H9 (cell line): ENCODE measurements around the gene TIMM22. TPM values are rescaled to one million over a fixed set of nuclear protein-coding genes. Genes with fewer than 3 reads are reported as not detected.

Source experiments
- DNase-seq: peaks from one replicate; pipeline ENCODE4 v3.0.0-alpha.2; 2017
- H2AFZ ChIP-seq: one replicate; pipeline ENCODE4 v1.6.1; 2013; ENCODE audit warnings: mild to moderate bottlenecking, low read length, control low read depth, moderate library complexity
- H2AK5ac ChIP-seq: 2 replicates; pipeline ENCODE4 v1.6.1; 2013; ENCODE audit warnings: low read length, control low read depth, mixed read lengths; ENCODE audit not compliant: insufficient read length
- H2BK120ac ChIP-seq: one replicate; pipeline ENCODE4 v1.6.1; 2013; ENCODE audit warnings: low read depth, mild to moderate bottlenecking, low read length, control low read depth, inconsistent platforms; ENCODE audit not compliant: poor library complexity, severe bottlenecking
- H2BK12ac ChIP-seq: 2 replicates; pipeline ENCODE4 v1.6.1; 2013; ENCODE audit warnings: low read length, control low read depth, mixed read lengths, low read depth; ENCODE audit not compliant: insufficient read length
- H2BK15ac ChIP-seq: 2 replicates; pipeline ENCODE4 v1.6.1; 2013; ENCODE audit warnings: low read depth, low read length, control low read depth
- H2BK20ac ChIP-seq: one replicate; pipeline ENCODE4 v1.6.1; 2013; ENCODE audit warnings: low read depth, mild to moderate bottlenecking, low read length, control low read depth, inconsistent platforms; ENCODE audit not compliant: poor library complexity, severe bottlenecking
- H2BK5ac ChIP-seq: 2 replicates; pipeline ENCODE4 v1.6.1; 2013; ENCODE audit warnings: low read length, control low read depth, mixed read lengths; ENCODE audit not compliant: insufficient read length
- H3K14ac ChIP-seq: 2 replicates; pipeline ENCODE4 v1.6.1; 2013; ENCODE audit warnings: low read length, control low read depth; ENCODE audit not compliant: insufficient read depth
- H3K18ac ChIP-seq: 2 replicates; pipeline ENCODE4 v1.6.1; 2013; ENCODE audit warnings: low read depth, mild to moderate bottlenecking, mixed read lengths, low read length, control low read depth; ENCODE audit not compliant: insufficient read length
- H3K23ac ChIP-seq: 2 replicates; pipeline ENCODE4 v1.6.1; 2013; ENCODE audit warnings: low read length, control low read depth, mixed read lengths, low read depth; ENCODE audit not compliant: insufficient read length
- H3K23me2 ChIP-seq: 2 replicates; pipeline ENCODE4 v1.6.1; 2013; ENCODE audit warnings: low read depth, mild to moderate bottlenecking, mixed read lengths, low read length, control low read depth; ENCODE audit not compliant: insufficient read length, poor library complexity, severe bottlenecking
- H3K27ac ChIP-seq: 2 replicates; pipeline ENCODE4 v1.5.1; 2013; ENCODE audit warnings: low read length, control low read depth, mixed read lengths, low read depth; ENCODE audit not compliant: insufficient read length
- H3K27me3 ChIP-seq: 2 replicates; pipeline ENCODE4 v1.6.1; 2013; ENCODE audit warnings: low read length, control low read depth, inconsistent platforms; ENCODE audit not compliant: insufficient read depth
- H3K4ac ChIP-seq: 2 replicates; pipeline ENCODE4 v1.6.1; 2013; ENCODE audit warnings: low read depth, mild to moderate bottlenecking, control low read depth, inconsistent platforms, low read length, moderate library complexity
- H3K4me1 ChIP-seq: 2 replicates; pipeline ENCODE4 v1.6.1; 2013; ENCODE audit warnings: low read length, control low read depth, inconsistent platforms; ENCODE audit not compliant: insufficient read depth
- H3K4me2 ChIP-seq: 2 replicates; pipeline ENCODE4 v1.6.1; 2013; ENCODE audit warnings: low read length, control low read depth, mixed read lengths; ENCODE audit not compliant: insufficient read length, insufficient read depth
- H3K56ac ChIP-seq: 2 replicates; pipeline ENCODE4 v1.6.1; 2013; ENCODE audit warnings: low read depth, mild to moderate bottlenecking, mixed read lengths, low read length, control low read depth; ENCODE audit not compliant: insufficient read length
- H3K79me1 ChIP-seq: 2 replicates; pipeline ENCODE4 v1.6.1; 2013; ENCODE audit warnings: low read depth, mild to moderate bottlenecking, moderate library complexity, low read length, control low read depth, inconsistent platforms; ENCODE audit not compliant: insufficient read depth, poor library complexity, severe bottlenecking
- H3K79me2 ChIP-seq: 2 replicates; pipeline ENCODE4 v1.6.1; 2013; ENCODE audit warnings: low read length, control low read depth, inconsistent platforms; ENCODE audit not compliant: insufficient read depth
- H3K9ac ChIP-seq: 2 replicates; pipeline ENCODE4 v1.6.1; 2013; ENCODE audit warnings: low read length, control low read depth, mixed read lengths; ENCODE audit not compliant: insufficient read length; ENCODE audit errors: extremely low read depth
- H3K9me3 ChIP-seq: one replicate; pipeline ENCODE4 v1.6.1; 2013; ENCODE audit warnings: low read depth, low read length, inconsistent platforms; ENCODE audit not compliant: control insufficient read depth
- H3T11ph ChIP-seq: one replicate; pipeline ENCODE4 v1.6.1; 2013; ENCODE audit warnings: mild to moderate bottlenecking, low read length, control low read depth, inconsistent platforms
- H4K20me1 ChIP-seq: one replicate; pipeline ENCODE4 v1.6.1; 2013; ENCODE audit not compliant: control insufficient read depth, insufficient read length, insufficient read depth
- H4K5ac ChIP-seq: 2 replicates; pipeline ENCODE4 v1.6.1; 2013; ENCODE audit warnings: low read depth, mild to moderate bottlenecking, mixed read lengths, low read length, control low read depth; ENCODE audit not compliant: insufficient read length
- H4K8ac ChIP-seq: replicated peaks from 2 replicates; pipeline ENCODE4 v1.6.1; 2013; ENCODE audit warnings: low read length, control low read depth, mixed read lengths, low read depth; ENCODE audit not compliant: insufficient read length
- H4K91ac ChIP-seq: 2 replicates; pipeline ENCODE4 v1.6.1; 2013; ENCODE audit warnings: low read depth, mild to moderate bottlenecking, moderate library complexity, mixed read lengths, low read length, control low read depth; ENCODE audit not compliant: insufficient read length
- H3K27ac Mint-ChIP-seq, 3 experiments: 2 replicates in 2 of 3; 3 replicates in 1 of 3; pipeline ENCODE4 v1.8.0; 2020 to 2021; ENCODE audit warnings: mixed read lengths in 3 of 3, mild to moderate bottlenecking in 1 of 3, moderate library complexity in 1 of 3
- H3K27me3 Mint-ChIP-seq: 2 replicates; pipeline ENCODE4 v1.8.0; 2021; ENCODE audit warnings: low read depth, mild to moderate bottlenecking, moderate library complexity, mixed read lengths
- H3K36me3 Mint-ChIP-seq, 3 experiments: 2 replicates in 2 of 3; 3 replicates in 1 of 3; pipeline ENCODE4 v1.8.0; 2020 to 2021; ENCODE audit warnings: low read depth in 3 of 3, mixed read lengths in 3 of 3; ENCODE audit not compliant: insufficient read depth in 1 of 3
- H3K4me1 Mint-ChIP-seq, 2 experiments: 2 replicates each; pipeline ENCODE4 v1.8.0; 2020; ENCODE audit warnings: mixed read lengths in 2 of 2
- H3K4me3 Mint-ChIP-seq, 2 experiments: 2 replicates in 1 of 2; 3 replicates in 1 of 2; pipeline ENCODE4 v1.8.0; 2020 to 2021; ENCODE audit warnings: mild to moderate bottlenecking in 2 of 2, mixed read lengths in 2 of 2, moderate library complexity in 1 of 2
- H3K9me3 Mint-ChIP-seq, 2 experiments: 2 replicates in 1 of 2; 3 replicates in 1 of 2; pipeline ENCODE4 v1.8.0; 2020; ENCODE audit warnings: mild to moderate bottlenecking in 2 of 2, mixed read lengths in 2 of 2, moderate library complexity in 1 of 2
- WGBS: extraction: QIAGEN DNeasy Blood & Tissue Kit; methylation state at CpG from one replicate; pipeline ENCODE4 v1.1.7; 2013; ENCODE audit warnings: missing lambda C conversion rate, low lambda C conversion rate, mixed read lengths; ENCODE audit not compliant: insufficient read length; ENCODE audit errors: extremely low coverage; 5-methylcytosine and 5-hydroxymethylcytosine counted together
- total RNA-seq: library from RNA; stranded (reverse); gene quantifications from 2 replicates; pipeline ENCODE4 v1.2.1, GENCODE V29; 2021
- TF ChIP-seq, protein P1 (sequence below): fragments of 200-600 bp; sonication (generic); conservative IDR thresholded peaks from 3 replicates; pipeline ENCODE4 v1.8.0; 2021; ENCODE audit warnings: antibody characterized with exemption, mild to moderate bottlenecking

TIMM22 gene
- total RNA-seq, 1 experiment from 2014 or later = 23.0 TPM

GRCh38 chr17:953767-954166 lies 43.2 kb upstream of the TIMM22 start:
- no peak overlapping the region for H3K4me2 ChIP-seq
- H3K23ac ChIP-seq = no peak overlapping the region
- H3K18ac ChIP-seq = no peak overlapping the region
- TF ChIP-seq, protein P1, sequence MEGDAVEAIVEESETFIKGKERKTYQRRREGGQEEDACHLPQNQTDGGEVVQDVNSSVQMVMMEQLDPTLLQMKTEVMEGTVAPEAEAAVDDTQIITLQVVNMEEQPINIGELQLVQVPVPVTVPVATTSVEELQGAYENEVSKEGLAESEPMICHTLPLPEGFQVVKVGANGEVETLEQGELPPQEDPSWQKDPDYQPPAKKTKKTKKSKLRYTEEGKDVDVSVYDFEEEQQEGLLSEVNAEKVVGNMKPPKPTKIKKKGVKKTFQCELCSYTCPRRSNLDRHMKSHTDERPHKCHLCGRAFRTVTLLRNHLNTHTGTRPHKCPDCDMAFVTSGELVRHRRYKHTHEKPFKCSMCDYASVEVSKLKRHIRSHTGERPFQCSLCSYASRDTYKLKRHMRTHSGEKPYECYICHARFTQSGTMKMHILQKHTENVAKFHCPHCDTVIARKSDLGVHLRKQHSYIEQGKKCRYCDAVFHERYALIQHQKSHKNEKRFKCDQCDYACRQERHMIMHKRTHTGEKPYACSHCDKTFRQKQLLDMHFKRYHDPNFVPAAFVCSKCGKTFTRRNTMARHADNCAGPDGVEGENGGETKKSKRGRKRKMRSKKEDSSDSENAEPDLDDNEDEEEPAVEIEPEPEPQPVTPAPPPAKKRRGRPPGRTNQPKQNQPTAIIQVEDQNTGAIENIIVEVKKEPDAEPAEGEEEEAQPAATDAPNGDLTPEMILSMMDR = no peak
- H3K4me1 Mint-ChIP-seq = peaks cover 35 to 44% of the 10 kb centered on the region in 2 experiments
- H3K9ac ChIP-seq = no peak overlapping the region
- peak overlapping the region in 2 of 3 experiments; percentile 88 to 89; a peak in 3 of 7 replicates for H3K27ac Mint-ChIP-seq
- H3K56ac ChIP-seq = no peak overlapping the region
- peaks cover 12 to 24% (median 21%) of the 10 kb centered on the region in 3 experiments for H3K36me3 Mint-ChIP-seq
- no peak overlapping the region for H2BK5ac ChIP-seq
- no peak overlapping the region for H3K4ac ChIP-seq
- H4K91ac ChIP-seq = no peak overlapping the region
- H2BK120ac ChIP-seq = no peak overlapping the region
- no peak overlapping the region for H4K8ac ChIP-seq
- H3K4me3 Mint-ChIP-seq = no peak overlapping the region
- H3K27ac ChIP-seq = no peak overlapping the region
- H3K27me3 Mint-ChIP-seq = no peaks in the 10 kb centered on the region
- WGBS = no CpG with 5 or more reads among the region's 16 CpGs
- DNase-seq = no peak
- no peak overlapping the region for H2AFZ ChIP-seq
- H2BK12ac ChIP-seq = no peak overlapping the region
- no peaks in the 10 kb centered on the region for H3K9me3 ChIP-seq
- no peaks in the 10 kb centered on the region for H4K20me1 ChIP-seq
- peaks cover 3% of the 10 kb centered on the region for H3K23me2 ChIP-seq
- H2BK15ac ChIP-seq = no peak overlapping the region
- no peak overlapping the region for H4K5ac ChIP-seq
- H3K79me2 ChIP-seq = peaks cover 2% of the 10 kb centered on the region; the same call in 1 of the 2 replicates
- no peak overlapping the region for H3K14ac ChIP-seq
- no peak overlapping the region for H3T11ph ChIP-seq
- H3K4me1 ChIP-seq = peaks cover 5% of the 10 kb centered on the region; the same call in 1 of the 2 replicates
- H3K9me3 Mint-ChIP-seq = no peaks in the 10 kb centered on the region
- peaks cover 3% of the 10 kb centered on the region for H3K79me1 ChIP-seq
- no peaks in the 10 kb centered on the region for H3K27me3 ChIP-seq
- no peak overlapping the region for H2BK20ac ChIP-seq
- no peak overlapping the region for H2AK5ac ChIP-seq
